Caco-2 (cell line): ENCODE data around the gene IZUMO3. TPM values are rescaled to one million over a fixed set of nuclear protein-coding genes. Genes with fewer than 3 reads are reported as not detected.
"Not testable (repeated sequence)": the region's sequence is repeated elsewhere in the genome, so short reads cannot be mapped to it uniquely, and the experiment has no call there.

Experiments used
- BruUV-seq: library from RNA; stranded (reverse); fragments of 400-500 nt; replicated peaks from 2 replicates; lab custom pipeline; 2021; lab: Mats Ljungman, UMichigan
- CTCF ChIA-PET: fragments of 300-600 bp; sonication (Branson Sonifier 250); formaldehyde crosslinking; loops from one replicate; lab custom pipeline; 2022; ENCODE audit warnings: antibody characterized with exemption; lab: Charles Lee
- POLR2A ChIA-PET: fragments of 300-600 bp; sonication (Branson Sonifier 250); formaldehyde crosslinking; loops from one replicate; lab custom pipeline; 2022; ENCODE audit warnings: antibody characterized with exemption; lab: Charles Lee
- DNase-seq, 2 experiments: peaks; one replicate each; pipeline versions ENCODE4 v3.0.0 to v3.0.0-alpha.2; 2020 to 2022
- H3K27me3 ChIP-seq: replicated peaks from 2 replicates; pipeline ENCODE4 v1.6.0; 2011; ENCODE audit warnings: low read length; ENCODE audit not compliant: control insufficient read depth, insufficient read depth
- H3K36me3 ChIP-seq: 2 replicates; pipeline ENCODE4 v1.5.1; 2011; ENCODE audit warnings: low read length; ENCODE audit not compliant: control insufficient read depth, insufficient read depth
- H3K4me1 ChIP-seq: fragments of 250-450 bp; sonication (Bioruptor Pico); 2 replicates; pipeline ENCODE4 v1.5.1; 2020; ENCODE audit warnings: mild to moderate bottlenecking
- H3K4me3 ChIP-seq: 2 replicates; pipeline ENCODE4 v1.5.1; 2011; ENCODE audit warnings: low read depth, mild to moderate bottlenecking, control low read depth, low read length
- H3K9me3 ChIP-seq: fragments of 250-450 bp; sonication (Bioruptor Pico); 2 replicates; pipeline ENCODE4 v1.5.1; 2020; ENCODE audit warnings: mild to moderate bottlenecking, moderate library complexity
- H3K27ac Mint-ChIP-seq: one replicate; pipeline ENCODE4 v1.8.0; 2022; ENCODE audit warnings: mixed read lengths; ENCODE audit not compliant: unreplicated experiment
- H3K27me3 Mint-ChIP-seq: one replicate; pipeline ENCODE4 v1.8.0; 2022; ENCODE audit warnings: mixed read lengths; ENCODE audit not compliant: insufficient read depth, unreplicated experiment
- H3K36me3 Mint-ChIP-seq: one replicate; pipeline ENCODE4 v1.8.0; 2022; ENCODE audit warnings: mild to moderate bottlenecking, mixed read lengths; ENCODE audit not compliant: insufficient read depth, unreplicated experiment
- H3K4me1 Mint-ChIP-seq: one replicate; pipeline ENCODE4 v1.8.0; 2022; ENCODE audit warnings: low read depth, mixed read lengths; ENCODE audit not compliant: unreplicated experiment
- H3K4me3 Mint-ChIP-seq: one replicate; pipeline ENCODE4 v1.8.0; 2022; ENCODE audit warnings: mild to moderate bottlenecking, moderate library complexity, mixed read lengths; ENCODE audit not compliant: unreplicated experiment
- H3K9me3 Mint-ChIP-seq: one replicate; pipeline ENCODE4 v1.8.0; 2022; ENCODE audit warnings: mixed read lengths; ENCODE audit not compliant: unreplicated experiment
- intact Hi-C: fragments of 100-400 bp; cut with micrococcal nuclease; formaldehyde crosslinking; loops from one replicate; pipeline ENCODE4 v1.10.0; 2022; ENCODE audit not compliant: unreplicated experiment
- total RNA-seq: library from RNA; stranded (reverse); gene quantifications from 2 replicates; pipeline ENCODE4 v1.2.3, GENCODE V29; 2022
- TF ChIP-seq, protein P1 (sequence below), 2 experiments: fragments of 200-600 bp in 1 of 2; IDR thresholded peaks; 1 replicate in 1 of 2; 2 replicates in 1 of 2; pipeline versions ENCODE4 v1.5.1 to v1.8.0; 2011 to 2022; ENCODE audit warnings: antibody characterized with exemption in 1 of 2, control low read depth in 1 of 2, inconsistent platforms in 1 of 2, low read depth in 1 of 2, low read length in 1 of 2, mild to moderate bottlenecking in 1 of 2, moderate library complexity in 1 of 2; ENCODE audit not compliant: insufficient read depth in 1 of 2, severe bottlenecking in 1 of 2, unreplicated experiment in 1 of 2

The IZUMO3 gene
- total RNA-seq, 1 experiment from 2014 or later: not detected

DNA sequence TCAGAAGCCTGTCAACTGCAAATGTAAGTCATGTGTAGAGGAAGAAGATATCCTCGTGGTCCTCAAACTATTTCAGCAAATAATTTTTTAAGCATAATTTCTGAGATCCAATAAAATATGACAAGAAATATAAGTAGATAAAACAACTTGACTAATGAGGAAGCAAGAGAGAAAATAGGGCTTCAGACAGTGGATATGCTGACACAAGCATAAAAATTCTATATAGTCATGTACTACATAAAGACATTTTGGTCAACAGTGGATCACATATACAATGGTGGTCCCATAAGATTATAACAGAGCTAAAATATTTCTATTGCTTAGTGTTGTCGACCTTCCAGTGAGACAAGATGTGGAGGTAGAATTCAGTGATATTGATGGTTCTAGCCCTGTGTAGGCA is 42.2 kb upstream of the IZUMO3 start:
- Mint-ChIP-seq H3K4me1 (no peaks in the 10 kb centered on the region), H3K36me3 (no peaks in the 10 kb centered on the region), H3K27ac (no peak overlapping the region), H3K9me3 (no peaks in the 10 kb centered on the region), H3K27me3 (no peaks in the 10 kb centered on the region), H3K4me3 (no peak overlapping the region)
- H3K9me3 ChIP-seq: no peaks in the 10 kb centered on the region
- intact Hi-C loops: no loop called here
- no peaks in the 10 kb centered on the region for H3K27me3 ChIP-seq
- no peaks in the 10 kb centered on the region for H3K4me1 ChIP-seq
- H3K4me3 ChIP-seq: no peak overlapping the region
- POLR2A ChIA-PET: no interaction called here
- BruUV-seq: no TSS peak
- CTCF ChIA-PET: no interaction called here
- TF ChIP-seq, protein P1, sequence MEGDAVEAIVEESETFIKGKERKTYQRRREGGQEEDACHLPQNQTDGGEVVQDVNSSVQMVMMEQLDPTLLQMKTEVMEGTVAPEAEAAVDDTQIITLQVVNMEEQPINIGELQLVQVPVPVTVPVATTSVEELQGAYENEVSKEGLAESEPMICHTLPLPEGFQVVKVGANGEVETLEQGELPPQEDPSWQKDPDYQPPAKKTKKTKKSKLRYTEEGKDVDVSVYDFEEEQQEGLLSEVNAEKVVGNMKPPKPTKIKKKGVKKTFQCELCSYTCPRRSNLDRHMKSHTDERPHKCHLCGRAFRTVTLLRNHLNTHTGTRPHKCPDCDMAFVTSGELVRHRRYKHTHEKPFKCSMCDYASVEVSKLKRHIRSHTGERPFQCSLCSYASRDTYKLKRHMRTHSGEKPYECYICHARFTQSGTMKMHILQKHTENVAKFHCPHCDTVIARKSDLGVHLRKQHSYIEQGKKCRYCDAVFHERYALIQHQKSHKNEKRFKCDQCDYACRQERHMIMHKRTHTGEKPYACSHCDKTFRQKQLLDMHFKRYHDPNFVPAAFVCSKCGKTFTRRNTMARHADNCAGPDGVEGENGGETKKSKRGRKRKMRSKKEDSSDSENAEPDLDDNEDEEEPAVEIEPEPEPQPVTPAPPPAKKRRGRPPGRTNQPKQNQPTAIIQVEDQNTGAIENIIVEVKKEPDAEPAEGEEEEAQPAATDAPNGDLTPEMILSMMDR (IDR thresholded peaks at IDR 0.05; ENCODE audit: insufficient read depth in 1 of 2, low read depth in 1 of 2, low read length in 1 of 2, severe bottlenecking in 1 of 2, unreplicated experiment in 1 of 2): no peak
- H3K36me3 ChIP-seq: no peaks in the 10 kb centered on the region
- no peak for DNase-seq

DNA sequence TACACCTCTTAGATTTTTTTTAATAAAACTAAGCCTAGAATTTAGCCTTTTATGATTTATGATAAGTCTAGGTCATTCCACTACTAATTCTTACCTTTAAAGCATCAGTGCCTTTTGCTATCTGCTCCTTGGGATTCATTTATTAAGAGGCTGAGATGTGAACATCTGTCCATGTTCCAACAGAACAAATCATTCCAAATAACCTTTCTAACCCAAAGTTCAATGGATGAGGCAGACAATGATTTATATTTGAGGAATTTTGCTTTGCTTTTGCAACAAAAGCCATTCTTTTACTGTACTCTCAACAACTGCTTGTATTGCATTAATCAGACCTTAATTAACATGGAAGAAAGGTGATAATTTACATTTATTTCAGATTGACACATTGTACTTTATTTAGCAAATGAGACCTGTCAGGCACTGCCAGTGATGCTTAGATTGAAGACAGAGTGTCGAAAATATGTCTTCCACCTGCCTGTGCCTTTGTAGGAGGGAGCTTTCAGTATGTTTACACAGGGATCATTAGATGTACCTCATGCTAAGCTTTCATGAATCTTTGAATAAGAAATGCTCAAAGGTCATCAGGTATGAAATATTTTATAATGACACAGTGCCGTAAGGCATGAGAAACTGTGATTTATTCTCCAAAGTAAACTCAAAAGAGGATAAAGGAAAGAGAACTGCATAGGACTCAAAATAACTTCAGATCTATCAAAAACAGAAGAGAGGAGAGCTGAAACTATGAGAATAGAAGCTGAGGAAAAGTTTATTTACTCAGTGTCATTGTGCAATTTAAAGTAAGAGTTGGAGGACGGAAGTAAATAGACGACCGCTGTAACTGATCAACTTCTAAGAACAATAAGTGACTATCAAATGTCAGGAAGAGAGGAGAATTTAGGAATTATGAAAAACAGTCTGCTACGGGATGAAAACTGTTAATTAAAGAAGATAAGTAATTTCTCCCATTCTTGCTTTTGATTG is 36.7 kb upstream of the IZUMO3 start:
- Histone ChIP-seq H3K4me1 (no peaks in the 10 kb centered on the region), H3K36me3 (no peaks in the 10 kb centered on the region), H3K4me3 (no peak overlapping the region), H3K9me3 (no peaks in the 10 kb centered on the region), H3K27me3 (no peaks in the 10 kb centered on the region)
- H3K9me3 Mint-ChIP-seq: no peaks in the 10 kb centered on the region
- TF ChIP-seq, protein P1 (IDR thresholded peaks at IDR 0.05; ENCODE audit: insufficient read depth in 1 of 2, low read depth in 1 of 2, low read length in 1 of 2, severe bottlenecking in 1 of 2, unreplicated experiment in 1 of 2): no peak
- H3K36me3 Mint-ChIP-seq: no peaks in the 10 kb centered on the region
- ChIA-PET CTCF (no interaction called here), POLR2A (no interaction called here)
- no peak overlapping the region for H3K27ac Mint-ChIP-seq
- no peaks in the 10 kb centered on the region for H3K4me1 Mint-ChIP-seq
- intact Hi-C loops: no loop called here
- H3K4me3 Mint-ChIP-seq: no peak overlapping the region
- no TSS peak for BruUV-seq
- H3K27me3 Mint-ChIP-seq: no peaks in the 10 kb centered on the region
- DNase-seq: no peak

DNA sequence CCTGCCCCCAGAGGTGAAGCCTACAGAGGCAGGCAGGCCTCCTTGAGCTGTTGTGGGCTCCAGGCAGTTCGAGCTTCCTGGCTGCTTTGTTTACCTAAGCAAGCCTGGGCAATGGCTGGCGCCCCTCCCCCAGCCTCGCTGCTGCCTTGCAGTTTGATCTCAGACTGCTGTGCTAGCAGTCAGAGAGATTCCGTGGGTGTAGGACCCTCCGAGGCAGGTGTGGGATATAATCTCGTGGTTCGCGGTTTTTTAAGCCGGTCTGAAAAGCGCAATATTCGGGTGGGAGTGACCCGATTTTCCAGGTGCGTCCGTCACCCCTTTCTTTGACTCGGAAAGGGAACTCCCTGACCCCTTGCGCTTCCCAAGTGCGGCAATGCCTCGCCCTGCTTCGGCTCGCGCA is 34.3 kb upstream of the IZUMO3 start:
- POLR2A ChIA-PET, H3K4me3 Mint-ChIP-seq, H3K36me3 Mint-ChIP-seq, H3K9me3 ChIP-seq, H3K9me3 Mint-ChIP-seq, intact Hi-C loops, H3K4me1 ChIP-seq, DNase-seq, H3K27me3 Mint-ChIP-seq, H3K36me3 ChIP-seq, H3K27me3 ChIP-seq, H3K4me1 Mint-ChIP-seq, CTCF ChIA-PET, H3K27ac Mint-ChIP-seq, H3K4me3 ChIP-seq, BruUV-seq: not testable (repeated sequence)
